ENCODE data around the gene ARFGAP1.

The ARFGAP1 gene

DNA sequence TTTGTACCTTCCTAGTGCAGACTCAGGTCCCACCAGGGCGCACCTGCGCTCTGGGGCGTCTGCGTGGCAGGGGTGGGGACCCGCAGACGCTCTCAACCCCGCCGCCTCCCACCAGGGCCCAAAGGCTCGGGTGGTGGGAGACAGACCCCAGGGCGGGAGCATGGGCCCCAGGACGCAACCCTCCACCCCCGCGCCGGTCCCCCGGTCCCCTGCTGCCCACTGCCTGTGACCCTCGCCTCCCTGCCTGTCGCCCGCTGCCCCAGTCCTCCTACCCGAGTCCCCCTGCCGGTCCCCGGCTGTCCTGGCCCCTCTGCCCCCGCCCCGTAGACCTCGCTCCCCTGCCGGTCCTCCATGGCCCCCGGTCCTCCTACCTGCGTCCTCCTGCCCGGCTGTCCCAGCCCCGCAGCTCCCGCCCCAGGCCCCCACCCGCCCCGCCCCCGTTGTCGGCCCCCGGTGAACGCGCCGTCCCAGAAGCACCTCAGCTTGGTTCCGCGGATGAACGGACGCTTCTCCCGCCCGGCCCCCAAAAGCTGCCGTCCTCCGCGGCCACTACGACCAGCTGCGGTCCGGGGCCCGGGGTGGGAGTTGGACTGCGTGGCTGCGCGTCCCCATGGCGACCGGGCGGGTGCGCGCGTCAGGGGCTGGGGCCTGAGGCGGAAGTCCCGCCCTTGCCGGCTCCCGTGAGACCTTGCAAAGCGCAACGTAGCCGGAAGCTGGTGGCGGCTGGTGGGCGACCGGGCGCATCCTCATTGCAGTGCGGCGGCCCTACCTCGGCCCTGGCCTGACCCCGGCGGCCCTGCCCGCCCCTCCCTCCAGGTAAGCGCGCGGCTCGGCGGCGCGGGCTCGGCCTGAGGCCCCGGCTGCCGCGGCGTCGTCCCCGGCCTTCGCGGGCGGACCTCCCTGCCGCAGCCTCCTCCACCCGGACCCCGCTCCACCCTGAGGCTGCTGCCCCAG, at the start of gene ARFGAP1:
TSS of gene ARFGAP1 (plus strand) at position 709 of the 954 bp plus-strand sequence. CDS start 2,768 bp downstream, outside the sequence.
- DNase-seq, result peak; percentile 85 to 97 (median 94)
- intact Hi-C loops (cut with DNase I), result no loop called here

DNA sequence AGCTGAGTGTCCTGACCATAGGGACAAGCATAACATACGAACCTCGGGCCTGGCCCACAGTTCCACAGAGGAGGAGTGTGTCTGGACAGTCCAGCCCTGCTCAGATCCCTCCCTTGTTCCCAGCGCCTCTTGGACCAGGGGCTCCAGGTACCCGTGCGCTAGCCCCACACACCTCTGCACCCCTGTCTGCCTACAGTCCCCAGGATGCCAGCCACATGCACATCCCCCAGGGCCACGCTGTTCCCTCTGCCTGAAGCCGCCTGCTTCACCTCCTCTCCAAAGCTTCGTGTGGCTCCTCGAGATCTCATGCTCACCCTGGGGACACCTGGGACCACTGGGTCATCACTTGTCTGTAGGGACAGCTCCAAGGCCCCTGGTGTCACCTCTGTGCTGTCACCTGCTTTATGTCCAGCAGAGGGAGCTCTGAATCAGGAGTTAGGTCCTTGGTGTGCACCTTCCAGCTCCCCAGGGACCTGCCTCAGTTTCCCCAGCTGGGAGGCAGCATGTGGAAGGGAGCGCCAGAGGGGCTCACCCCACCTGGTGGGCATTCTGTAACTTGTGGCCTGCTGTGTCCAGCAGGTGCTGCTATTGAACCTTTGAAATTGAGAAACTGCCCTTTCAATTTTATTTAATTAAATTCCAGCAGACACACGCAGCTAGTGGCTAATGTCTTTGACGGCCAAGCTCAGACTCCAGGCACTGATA, 49.3 kb upstream of the ARFGAP1 start:
- intact Hi-C loops (cut with DNase I), result no loop called here
- DNase-seq, result peak in 35 of 42 donors; percentile 15 to 83 (median 62)

DNA sequence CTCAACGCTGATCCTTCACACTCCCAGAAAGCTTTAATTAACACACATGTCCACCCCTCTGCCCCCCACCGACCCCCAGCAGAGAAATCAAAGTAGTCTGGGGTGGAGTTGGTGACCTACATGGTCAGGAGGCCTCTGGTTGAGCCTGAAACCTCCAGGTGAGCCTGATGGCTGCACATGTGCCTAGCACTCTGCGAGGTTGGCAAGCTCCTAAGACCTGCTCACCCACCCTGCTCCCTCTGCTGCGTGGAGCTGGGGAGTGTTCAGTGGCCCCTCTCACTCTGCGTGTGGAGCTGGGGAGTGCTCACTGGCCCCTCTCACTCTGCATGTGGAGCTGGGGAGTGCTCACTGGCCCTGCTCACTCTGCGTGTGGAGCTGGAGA, 48.8 kb upstream of the ARFGAP1 start:
- no peak for DNase-seq

DNA sequence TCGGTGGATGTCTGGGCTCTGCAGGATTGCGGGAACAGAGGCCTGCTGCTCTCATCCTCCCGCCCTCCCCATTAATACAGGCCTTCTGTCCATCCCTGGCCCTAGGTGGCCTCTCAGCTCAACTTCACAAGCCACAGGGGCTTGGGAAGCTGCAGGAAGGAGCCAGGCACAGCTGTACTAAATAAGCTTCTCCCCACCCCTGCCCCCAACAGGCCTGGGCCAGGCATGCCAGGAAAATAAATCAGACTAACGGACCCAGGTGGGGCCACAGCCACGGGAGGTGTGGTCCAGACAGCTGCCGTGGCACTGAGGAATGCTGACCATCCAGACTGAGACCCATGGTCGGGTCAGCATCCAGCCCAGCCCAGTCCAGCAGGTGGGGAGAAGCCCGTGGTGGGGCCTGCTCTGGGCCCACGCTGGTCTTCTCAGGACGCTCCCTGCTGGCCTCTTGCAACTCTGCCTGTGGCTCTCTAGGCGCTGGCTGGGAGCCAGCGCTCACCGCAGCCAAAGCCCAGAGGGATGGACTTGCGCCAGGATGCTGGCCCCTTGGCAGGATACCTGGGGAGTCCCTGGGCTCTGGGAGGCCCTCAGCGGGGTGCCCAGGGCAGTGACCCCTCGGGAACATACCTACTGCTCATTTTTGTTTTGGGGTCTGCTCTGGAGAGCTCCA, 48.1 kb upstream of the ARFGAP1 start:
- intact Hi-C loops (cut with DNase I), result no loop called here

More for the DNA sequence above, 48.8 kb upstream of the ARFGAP1 start:
- intact Hi-C loops (cut with DNase I), result no loop called here

DNA sequence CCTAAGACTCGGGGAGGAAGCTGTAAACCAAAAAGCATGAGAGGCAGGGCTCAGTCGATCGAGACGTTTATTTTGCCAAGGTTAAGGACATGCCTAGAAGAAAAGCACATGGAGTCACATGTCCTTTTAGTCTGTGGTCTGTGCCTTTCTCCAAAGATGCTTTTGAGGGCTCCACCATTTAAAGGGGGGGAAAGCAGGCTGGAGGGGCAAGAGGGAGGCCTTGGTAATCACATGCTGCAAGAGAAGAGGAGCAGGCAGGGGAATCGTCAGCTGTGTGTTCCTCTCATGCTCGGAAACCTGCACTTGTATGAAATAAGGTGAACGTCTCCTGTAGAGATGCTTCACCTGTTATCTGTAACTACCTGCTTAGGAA, 47.5 kb upstream of the ARFGAP1 start:
- intact Hi-C loops (cut with DNase I), result no loop called here
- no peak for DNase-seq

More for the DNA sequence above, 48.1 kb upstream of the ARFGAP1 start:
- DNase-seq, result peak in 8 of 42 donors; percentile 17 to 58 (median 40)

DNA sequence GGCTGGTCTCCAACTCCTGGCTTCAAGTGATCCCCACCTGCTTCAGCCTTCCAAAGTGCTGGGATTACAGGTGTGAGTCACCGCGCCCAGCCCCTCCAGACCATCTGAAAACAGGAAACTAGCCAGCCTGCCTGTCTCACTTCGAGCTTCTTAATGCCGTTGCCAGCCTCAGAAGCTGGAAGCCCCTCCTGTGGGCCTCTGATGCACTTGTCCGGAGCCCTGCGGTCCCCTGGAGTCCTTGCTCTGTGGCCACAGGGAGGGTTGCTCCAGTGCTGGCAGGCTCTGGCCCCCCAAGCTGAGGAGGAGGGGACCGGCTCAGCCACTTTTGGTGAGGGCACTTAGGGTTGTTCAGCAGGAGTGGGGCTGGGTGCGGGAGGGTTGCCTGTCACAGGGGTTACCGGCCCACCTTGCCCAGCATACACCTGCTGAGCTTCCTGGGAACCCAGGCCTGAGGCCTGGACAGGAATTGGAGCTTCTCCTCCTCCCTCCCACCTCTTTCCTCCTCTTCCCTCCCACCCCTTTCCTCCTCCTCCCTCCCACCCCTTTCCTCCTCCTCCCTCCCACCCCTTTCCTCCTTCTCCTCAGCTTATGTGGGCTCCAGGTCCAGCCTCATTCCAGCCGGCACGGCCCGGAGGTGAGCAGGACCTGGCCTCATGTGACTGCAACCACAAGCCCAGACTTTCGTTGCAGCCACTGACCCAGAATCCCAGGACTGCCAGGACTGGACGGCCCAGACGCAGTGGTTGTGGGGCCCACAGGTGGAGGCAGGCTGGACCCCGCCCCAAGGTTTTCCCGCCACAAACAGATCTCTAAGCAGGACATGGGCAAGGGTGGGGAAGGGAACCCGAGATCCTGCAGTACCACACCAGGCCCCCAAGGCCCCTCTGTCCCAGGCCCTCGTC, 46.3 kb upstream of the ARFGAP1 start:
- intact Hi-C loops (cut with DNase I), result no loop called here
- no peak for DNase-seq

DNA sequence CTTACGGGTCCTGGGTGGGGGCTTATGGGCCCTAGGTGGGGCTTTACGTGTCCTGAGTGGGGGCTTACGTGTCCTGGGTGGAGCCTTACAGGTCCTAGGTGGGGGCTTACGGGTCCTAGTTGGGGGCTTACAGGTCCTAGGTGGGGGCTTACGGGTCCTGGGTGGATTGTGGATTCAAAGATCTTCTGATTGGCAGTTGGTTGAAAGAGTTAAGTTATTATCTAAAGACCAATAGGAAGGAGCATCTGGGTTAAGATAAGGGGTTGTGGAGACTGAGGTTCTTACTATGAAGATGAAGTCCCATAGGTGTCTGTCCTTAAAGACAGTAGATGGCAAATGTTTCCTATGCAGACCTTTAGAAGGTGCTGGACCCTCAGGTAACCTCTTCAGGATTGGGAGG, 45.4 kb upstream of the ARFGAP1 start:
- intact Hi-C loops (cut with DNase I), result no loop called here
- DNase-seq, result no peak

DNA sequence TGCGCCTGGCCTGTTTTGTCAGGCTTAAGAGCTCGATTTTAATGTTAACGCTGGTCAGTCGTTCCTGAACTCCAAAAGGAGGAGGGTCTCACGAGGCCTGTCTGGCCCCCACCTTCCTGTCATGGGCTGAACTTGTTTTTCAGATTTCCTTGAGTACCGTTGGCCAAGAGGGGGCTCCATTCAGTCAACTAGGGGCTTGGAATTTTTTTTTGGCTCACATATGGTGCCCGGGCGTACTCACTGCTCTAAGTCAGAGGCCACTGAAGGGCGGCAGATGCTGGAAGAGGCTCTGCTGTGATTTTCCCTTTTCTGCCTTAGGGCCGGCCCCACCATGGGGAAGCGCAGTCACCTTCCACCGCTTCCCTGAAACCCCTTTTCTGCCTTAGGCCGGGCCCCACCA, 43.8 kb upstream of the ARFGAP1 start:
- intact Hi-C loops (cut with DNase I), result no loop called here
- no peak for DNase-seq

DNA sequence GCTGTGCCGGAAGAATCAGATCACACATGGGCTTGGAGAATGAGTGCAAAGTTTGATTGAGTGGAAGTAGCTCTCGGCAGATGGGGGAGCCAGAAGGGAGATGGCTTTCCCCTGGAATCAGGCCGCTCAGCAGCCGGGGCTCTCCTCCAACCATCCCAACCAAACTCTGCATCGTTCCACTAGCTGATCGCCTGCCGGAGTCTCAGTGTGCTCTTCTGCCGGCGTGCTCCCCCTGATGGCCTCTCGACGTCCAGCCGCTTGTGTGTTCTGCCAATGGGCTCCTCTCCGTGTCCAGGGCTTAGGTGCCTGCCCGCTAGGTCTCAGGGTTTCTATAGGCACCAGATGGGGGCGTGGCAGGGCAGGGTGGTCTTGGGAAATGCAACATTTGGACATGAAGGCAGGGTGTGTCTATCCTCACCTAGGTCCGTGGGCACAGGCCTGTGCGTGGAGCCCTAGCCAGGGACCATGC, 41.8 kb upstream of the ARFGAP1 start:
- intact Hi-C loops (cut with DNase I), result loop anchor here (5.0 kb wide), 1 partner anchor 174 kb away; no protein-coding TSS in a partner anchor
- DNase-seq, result peak in 41 of 42 donors; percentile 36 to 84 (median 68)

DNA sequence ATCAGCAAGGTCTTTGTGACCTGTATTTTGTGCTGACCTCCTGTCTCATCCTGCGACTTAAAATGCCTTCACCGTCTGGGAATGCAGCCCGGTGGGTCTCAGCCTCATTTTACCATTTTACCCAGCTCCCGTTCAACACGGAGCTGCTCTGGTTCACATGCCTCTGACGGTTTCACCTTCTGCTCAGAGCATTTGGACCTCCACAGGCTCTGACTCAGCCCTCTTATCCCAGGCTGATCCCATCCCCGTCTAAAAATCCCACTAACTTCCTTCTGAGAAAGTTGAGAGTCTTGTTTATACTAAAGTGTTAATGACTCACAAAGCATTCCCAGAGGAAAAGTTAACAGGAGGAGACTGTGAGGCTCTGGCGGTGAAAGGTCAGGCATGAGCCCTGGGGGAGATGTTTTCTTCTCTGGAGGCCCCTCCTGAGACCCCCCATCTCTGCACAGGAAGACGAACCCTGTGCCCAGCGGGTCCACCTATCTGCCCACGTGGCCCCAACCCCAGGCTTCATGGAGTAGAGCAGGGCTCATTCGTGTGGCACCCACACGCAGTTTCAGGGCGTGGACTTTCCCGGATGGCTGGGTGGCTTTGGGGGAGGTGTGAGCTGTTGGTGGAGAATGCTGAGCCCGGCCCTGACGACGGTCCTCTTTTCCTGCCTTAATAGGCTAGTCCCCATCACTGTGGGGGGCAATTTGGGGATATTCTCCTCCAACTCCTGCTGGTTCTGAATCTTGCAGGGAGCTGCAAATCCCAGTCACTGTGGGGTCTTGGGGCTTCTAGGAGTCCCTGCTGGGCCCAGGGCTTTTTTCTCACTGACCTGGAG, 40.2 kb upstream of the ARFGAP1 start:
- no peak for DNase-seq
- intact Hi-C loops (cut with DNase I), result loop anchor here (5.0 kb wide), 1 partner anchor 175 kb away; no protein-coding TSS in a partner anchor

DNA sequence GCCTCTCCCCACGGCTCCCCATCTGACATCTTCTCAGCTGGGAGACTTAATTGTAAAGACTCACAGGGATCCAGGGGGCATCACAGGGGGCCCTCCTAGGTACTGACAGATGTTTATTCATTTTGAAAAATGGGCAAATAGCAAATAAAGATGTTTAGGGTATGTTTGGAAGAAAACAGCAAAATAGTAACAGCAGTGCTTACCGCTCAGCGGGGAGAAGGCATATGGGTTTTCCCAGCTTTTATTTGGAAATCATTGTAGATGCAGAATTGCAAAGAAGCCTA, 39.6 kb upstream of the ARFGAP1 start:
- DNase-seq, result no peak
- intact Hi-C loops (cut with DNase I), result loop anchor here (5.0 kb wide), 1 partner anchor 176 kb away; no protein-coding TSS in a partner anchor

DNA sequence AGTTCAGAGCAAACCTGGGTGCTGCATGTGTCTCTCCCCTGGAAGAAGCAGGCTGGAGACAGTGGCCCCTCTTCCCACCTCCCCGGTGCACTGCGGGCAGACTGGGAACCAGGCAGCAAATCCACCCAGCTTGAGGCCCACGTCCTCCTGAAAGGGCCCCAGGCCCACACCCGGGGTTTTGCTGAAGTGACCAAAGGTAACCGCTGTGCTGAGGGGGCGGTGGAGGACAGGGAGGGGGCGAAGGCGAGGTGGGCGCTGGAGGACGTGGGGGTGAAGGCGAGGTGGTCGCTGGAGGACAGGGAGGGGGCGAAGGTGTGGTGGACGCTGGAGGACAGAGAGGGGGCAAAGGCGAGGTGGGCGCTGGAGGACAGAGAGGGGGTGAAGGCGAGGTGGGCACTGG, 38.7 kb upstream of the ARFGAP1 start:
- intact Hi-C loops (cut with DNase I), result loop anchor here (5.0 kb wide), 1 partner anchor 177 kb away; no protein-coding TSS in a partner anchor
- DNase-seq, result no peak

DNA sequence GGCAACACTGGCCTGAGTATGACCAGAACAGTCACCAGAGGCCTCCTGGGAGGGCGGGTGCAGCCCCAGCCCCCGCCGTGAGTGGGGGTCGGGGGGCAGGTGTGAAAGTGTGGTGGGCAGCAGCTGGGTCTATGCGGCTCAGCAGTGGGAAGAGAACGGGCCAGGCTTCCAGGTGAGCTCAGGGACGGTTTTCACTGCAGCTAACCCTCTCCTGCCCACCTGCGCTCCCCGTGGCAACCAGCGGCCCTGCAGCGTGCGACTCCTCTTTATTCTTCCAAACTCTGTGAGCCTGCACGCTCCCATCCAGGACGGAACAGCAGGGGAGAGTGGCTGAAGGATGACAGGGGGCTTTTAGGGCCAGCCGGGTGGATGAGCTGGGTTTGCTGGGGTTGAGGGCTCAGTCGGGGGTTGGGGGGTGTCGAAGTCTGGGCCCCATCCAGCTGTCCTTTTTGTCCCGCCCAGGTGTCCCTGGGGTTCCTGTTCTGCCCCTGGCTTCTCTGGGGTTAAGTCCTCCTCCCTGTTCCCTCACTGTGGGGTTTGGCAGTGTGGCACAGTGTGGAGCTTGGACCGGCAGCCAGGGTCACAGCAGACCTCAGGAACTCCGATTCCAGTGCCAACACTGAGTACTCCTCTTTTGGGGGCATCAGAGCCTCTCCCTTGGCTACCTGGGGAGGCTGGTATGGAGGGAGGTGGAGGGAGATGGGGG, 37.8 kb upstream of the ARFGAP1 start:
- intact Hi-C loops (cut with DNase I), result loop anchor here (5.0 kb wide), 1 partner anchor 178 kb away; no protein-coding TSS in a partner anchor
- DNase-seq, result peak in 21 of 42 donors; percentile 35 to 69 (median 48)

DNA sequence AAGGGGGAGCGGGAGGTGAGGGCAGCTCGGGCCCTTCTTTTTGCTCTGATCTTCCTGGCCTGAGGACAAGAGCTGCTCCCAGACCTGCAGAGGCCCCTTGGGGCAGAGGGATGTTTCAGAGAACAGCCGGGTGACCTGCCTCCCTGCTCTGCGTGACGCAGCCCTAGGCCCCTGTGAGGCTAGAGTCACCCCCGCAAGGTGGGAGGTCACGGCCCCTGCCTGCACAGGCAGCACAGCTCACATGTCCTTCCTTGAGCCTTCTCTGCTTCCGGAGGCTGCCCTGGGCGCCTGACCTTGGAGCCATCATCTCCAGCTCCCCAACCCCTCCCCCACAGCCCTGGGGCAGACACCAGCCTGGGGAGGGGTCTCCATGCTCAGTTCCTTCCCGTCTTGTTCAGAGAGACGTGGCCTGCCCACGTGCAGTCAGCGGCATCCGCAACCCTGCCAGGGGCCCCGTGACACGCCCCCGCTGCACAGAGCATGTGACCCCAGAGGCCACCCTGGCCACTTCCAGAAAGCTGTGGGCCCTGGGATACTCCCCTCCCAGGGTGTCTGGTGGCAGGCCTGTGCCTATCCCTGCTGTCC, 37.1 kb upstream of the ARFGAP1 start, which contains the start of gene BIRC7:
TSS of gene BIRC7 (plus strand) at position 507 of the 585 bp plus-strand sequence. CDS start 192 bp downstream, outside the sequence.
- DNase-seq, result no peak
- intact Hi-C loops (cut with DNase I), result no loop called here

DNA sequence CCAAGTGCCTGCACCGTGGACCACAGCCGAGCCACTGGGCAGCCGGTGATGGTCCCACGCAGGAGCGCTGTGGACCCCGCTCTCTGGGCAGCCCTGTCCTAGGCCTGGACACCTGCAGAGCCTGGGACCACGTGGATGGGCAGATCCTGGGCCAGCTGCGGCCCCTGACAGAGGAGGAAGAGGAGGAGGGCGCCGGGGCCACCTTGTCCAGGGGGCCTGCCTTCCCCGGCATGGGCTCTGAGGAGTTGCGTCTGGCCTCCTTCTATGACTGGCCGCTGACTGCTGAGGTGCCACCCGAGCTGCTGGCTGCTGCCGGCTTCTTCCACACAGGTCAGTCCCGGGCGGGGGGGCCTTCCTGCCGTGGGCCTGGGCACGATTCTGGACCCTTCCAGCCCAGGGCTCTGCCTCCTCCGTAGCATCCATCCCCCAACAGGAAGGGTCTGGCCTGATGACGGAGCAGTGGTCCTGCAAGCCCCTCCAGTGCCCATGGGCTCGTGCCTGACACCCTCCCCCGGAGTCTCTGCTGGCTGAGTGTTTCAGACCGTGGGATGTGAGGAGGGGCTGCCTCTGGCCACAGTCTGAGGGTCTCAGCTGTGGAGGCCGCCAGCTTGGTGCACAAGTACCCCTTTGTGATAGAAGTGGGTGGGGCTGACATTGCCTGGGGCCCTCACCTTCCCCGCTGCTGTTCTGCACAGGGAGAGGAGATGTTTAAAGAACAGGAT, 36.3 kb upstream of the ARFGAP1 start:
- DNase-seq, result no peak
- intact Hi-C loops (cut with DNase I), result no loop called here

DNA sequence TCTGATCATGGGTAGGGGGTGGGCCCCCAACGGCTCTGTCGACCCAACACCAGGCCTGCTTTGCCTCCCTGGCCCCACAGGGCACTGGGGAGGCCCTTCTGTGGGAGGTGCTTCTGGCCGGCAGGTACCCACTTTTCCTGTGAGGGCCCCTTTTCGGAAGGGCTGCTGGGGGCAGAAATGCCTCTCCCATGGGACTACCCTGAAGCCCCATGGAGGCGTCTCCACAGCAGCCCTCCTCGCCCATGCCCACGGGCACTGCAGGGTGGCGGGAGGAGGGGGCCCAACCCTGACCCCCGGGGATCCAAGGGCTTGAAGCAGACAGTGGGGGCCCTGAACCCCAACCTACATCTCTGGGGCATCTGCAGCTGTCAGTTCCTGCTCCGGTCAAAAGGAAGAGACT, 34.6 kb upstream of the ARFGAP1 start:
- intact Hi-C loops (cut with DNase I), result no loop called here

More for the DNA sequence above, 34.6 kb upstream of the ARFGAP1 start:
- no peak for DNase-seq
